CD14-positive monocyte (primary cell): ENCODE measurements around the gene L3MBTL4. TPM values are rescaled to one million over a fixed set of nuclear protein-coding genes. Genes with fewer than 3 reads are reported as not detected.

Experiments used
- DNase-seq, 3 donors: peaks; one replicate each; pipeline ENCODE4 v3.0.0-alpha.2; 2011 to 2022
- H2AFZ ChIP-seq: 2 replicates; pipeline ENCODE4 v1.6.0; 2012; ENCODE audit warnings: mild to moderate bottlenecking, low read depth, low read length, inconsistent platforms; ENCODE audit not compliant: insufficient read depth, poor library complexity, severe bottlenecking
- H3K27ac ChIP-seq, 2 donors: 1 replicate in 1 of 2; 2 replicates in 1 of 2; pipeline ENCODE4 v1.5.1; 2012 to 2013; ENCODE audit warnings: low read length in 2 of 2, control low read depth in 1 of 2, inconsistent platforms in 1 of 2, low read depth in 1 of 2, mild to moderate bottlenecking in 1 of 2
- H3K27me3 ChIP-seq, 2 donors: one replicate each; pipeline versions ENCODE4 v1.6.0 to v1.6.1; 2011 to 2013; ENCODE audit warnings: low read length in 2 of 2; ENCODE audit not compliant: control insufficient read depth in 2 of 2, insufficient read depth in 2 of 2
- H3K36me3 ChIP-seq, 2 donors: replicated peaks in 1 of 2; 1 replicate in 1 of 2; 2 replicates in 1 of 2; pipeline versions ENCODE4 v1.5.1 to v1.6.1; 2012 to 2013; ENCODE audit warnings: low read length in 2 of 2, control low read depth in 1 of 2, inconsistent platforms in 1 of 2, mild to moderate bottlenecking in 1 of 2; ENCODE audit not compliant: insufficient read depth in 2 of 2, control insufficient read depth in 1 of 2
- H3K4me1 ChIP-seq, 2 donors: 1 replicate in 1 of 2; 2 replicates in 1 of 2; pipeline versions ENCODE4 v1.5.1 to v1.6.1; 2012 to 2013; ENCODE audit warnings: low read length in 2 of 2, control low read depth in 1 of 2, inconsistent platforms in 1 of 2, mild to moderate bottlenecking in 1 of 2, moderate library complexity in 1 of 2; ENCODE audit not compliant: insufficient read depth in 2 of 2, control insufficient read depth in 1 of 2
- H3K4me2 ChIP-seq: replicated peaks from 2 replicates; pipeline ENCODE3; 2012; ENCODE audit warnings: low read length, moderate library complexity, mild to moderate bottlenecking; ENCODE audit not compliant: poor library complexity, severe bottlenecking; ENCODE audit errors: extremely low read depth
- H3K4me3 ChIP-seq, 3 experiments: fragments of 200-600 bp in 1 of 3; sonication (generic) in 1 of 3; replicated peaks in 1 of 3; 1 replicate in 2 of 3; 2 replicates in 1 of 3; pipeline ENCODE4 v1.5.1; 2011 to 2013; ENCODE audit warnings: low read length in 3 of 3, mild to moderate bottlenecking in 3 of 3, control low read depth in 2 of 3, low read depth in 2 of 3, inconsistent platforms in 1 of 3, moderate library complexity in 1 of 3
- H3K79me2 ChIP-seq: 2 replicates; pipeline ENCODE4 v1.6.0; 2012; ENCODE audit warnings: mild to moderate bottlenecking, control low read depth, inconsistent platforms, low read length, moderate library complexity; ENCODE audit not compliant: insufficient read depth
- H3K9ac ChIP-seq: 2 replicates; pipeline ENCODE4 v1.6.0; 2017; ENCODE audit warnings: low read length, mild to moderate bottlenecking; ENCODE audit not compliant: insufficient read depth, poor library complexity, severe bottlenecking
- H3K9me3 ChIP-seq, 2 donors: replicated peaks in 1 of 2; 1 replicate in 1 of 2; 2 replicates in 1 of 2; pipeline versions ENCODE4 v1.5.1 to v1.6.1; 2012 to 2013; ENCODE audit warnings: low read length in 2 of 2, control low read depth in 1 of 2; ENCODE audit not compliant: control insufficient read depth in 1 of 2, insufficient read depth in 1 of 2
- H4K20me1 ChIP-seq: 2 replicates; pipeline ENCODE4 v1.6.0; 2012; ENCODE audit warnings: mild to moderate bottlenecking, low read length, control low read depth, moderate library complexity; ENCODE audit not compliant: insufficient read depth
- H3K27ac Mint-ChIP-seq, 7 donors: one replicate each; pipeline ENCODE4 v1.8.0; 2020; ENCODE audit warnings: mild to moderate bottlenecking in 7 of 7, mixed read lengths in 7 of 7, moderate library complexity in 6 of 7, inconsistent platforms in 2 of 7
- H3K27me3 Mint-ChIP-seq, 3 donors: one replicate each; pipeline ENCODE4 v1.8.0; 2021 to 2022; ENCODE audit warnings: low read depth in 3 of 3, mild to moderate bottlenecking in 3 of 3, mixed read lengths in 3 of 3, moderate library complexity in 3 of 3, inconsistent platforms in 1 of 3
- H3K36me3 Mint-ChIP-seq, 2 donors: one replicate each; pipeline ENCODE4 v1.8.0; 2020; ENCODE audit warnings: mixed read lengths in 2 of 2, inconsistent platforms in 1 of 2, mild to moderate bottlenecking in 1 of 2
- H3K4me1 Mint-ChIP-seq: one replicate; pipeline ENCODE4 v1.8.0; 2020; ENCODE audit warnings: mild to moderate bottlenecking, mixed read lengths
- H3K4me3 Mint-ChIP-seq, 2 donors: one replicate each; pipeline ENCODE4 v1.8.0; 2020; ENCODE audit warnings: mild to moderate bottlenecking in 2 of 2, mixed read lengths in 2 of 2, moderate library complexity in 1 of 2
- H3K9me3 Mint-ChIP-seq, 7 donors: one replicate each; pipeline ENCODE4 v1.8.0; 2020 to 2022; ENCODE audit warnings: mixed read lengths in 7 of 7, mild to moderate bottlenecking in 6 of 7, moderate library complexity in 6 of 7, inconsistent platforms in 2 of 7
- WGBS: methylation state at CpG from one replicate; pipeline ENCODE4 v1.1.5; 2013; ENCODE audit warnings: missing lambda C conversion rate; ENCODE audit not compliant: insufficient coverage; 5-methylcytosine and 5-hydroxymethylcytosine counted together
- intact Hi-C, 2 donors: fragments of 100-400 bp; cut with micrococcal nuclease; formaldehyde crosslinking; loops; one replicate each; pipeline versions ENCODE4 v1.15.0 to v1.15.1; 2023
- polyA plus RNA-seq, 3 donors: library from polyadenylated mRNA; depleted of rRNA in 1 of 3; unstranded in 2 of 3; stranded (reverse) in 1 of 3; fragments of 300-500 nt in 2 of 3; fragments of >200 nt in 1 of 3; fragmentation: Illumina TruSeq in 2 of 3; gene quantifications; 1 replicate in 2 of 3; 2 replicates in 1 of 3; pipeline ENCODE4 v1.2.3, GENCODE V29; 2012 to 2021
- TF ChIP-seq, protein P1 (sequence below): fragments of 200-600 bp; IDR thresholded peaks from one replicate; pipeline ENCODE4 v1.8.0; 2022; ENCODE audit warnings: antibody characterized with exemption, mild to moderate bottlenecking

The L3MBTL4 gene
- polyA plus RNA-seq, 3 donors, result 0.55 to 1.2 (median 0.72) TPM

DNA sequence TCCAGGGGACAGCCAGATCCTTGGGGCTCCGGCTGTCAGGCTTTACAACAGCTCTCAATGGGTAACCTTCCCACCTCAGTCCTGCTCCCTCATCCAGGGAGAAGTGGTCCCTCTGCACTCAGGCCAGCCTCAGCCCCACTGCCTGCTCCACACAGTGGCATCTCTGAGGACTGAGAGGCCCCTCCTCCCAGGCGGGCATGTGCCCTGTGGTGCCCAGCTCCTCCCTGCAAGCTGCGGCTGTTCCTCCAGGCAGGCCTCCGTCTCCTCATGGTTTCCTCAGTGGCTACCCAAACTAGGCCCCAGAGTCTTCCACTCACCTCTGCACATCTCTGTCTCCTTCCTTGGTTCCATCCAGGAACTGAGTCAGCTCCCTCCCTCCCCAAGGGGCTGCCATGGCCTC is 437.7 kb downstream of the L3MBTL4 start:
- Histone ChIP-seq H3K27ac (no peak overlapping the region), H2AFZ (no peak overlapping the region), H3K36me3 (no peaks in the 10 kb centered on the region), H3K4me3 (no peak overlapping the region), H3K9me3 (no peaks in the 10 kb centered on the region), H3K27me3 (no peaks in the 10 kb centered on the region), H3K9ac (no peak overlapping the region), H3K4me2 (no peak overlapping the region), H3K79me2 (no peaks in the 10 kb centered on the region), H4K20me1 (no peaks in the 10 kb centered on the region), H3K4me1 (peaks cover 24 to 31% of the 10 kb centered on the region in 2 donors)
- no peak overlapping the region for H3K4me3 Mint-ChIP-seq
- no peak for DNase-seq
- no peaks in the 10 kb centered on the region for H3K36me3 Mint-ChIP-seq
- no peak overlapping the region for H3K27ac Mint-ChIP-seq
- peaks cover 0 to 1% (median 0%) of the 10 kb centered on the region in 3 donors for H3K27me3 Mint-ChIP-seq
- intact Hi-C loops, result no loop called here
- 97% methylated on average over 4 of the region's 4 CpGs for WGBS
- H3K4me1 Mint-ChIP-seq, result peaks cover 42% of the 10 kb centered on the region
- H3K9me3 Mint-ChIP-seq, result no peaks in the 10 kb centered on the region
- TF ChIP-seq, protein P1, sequence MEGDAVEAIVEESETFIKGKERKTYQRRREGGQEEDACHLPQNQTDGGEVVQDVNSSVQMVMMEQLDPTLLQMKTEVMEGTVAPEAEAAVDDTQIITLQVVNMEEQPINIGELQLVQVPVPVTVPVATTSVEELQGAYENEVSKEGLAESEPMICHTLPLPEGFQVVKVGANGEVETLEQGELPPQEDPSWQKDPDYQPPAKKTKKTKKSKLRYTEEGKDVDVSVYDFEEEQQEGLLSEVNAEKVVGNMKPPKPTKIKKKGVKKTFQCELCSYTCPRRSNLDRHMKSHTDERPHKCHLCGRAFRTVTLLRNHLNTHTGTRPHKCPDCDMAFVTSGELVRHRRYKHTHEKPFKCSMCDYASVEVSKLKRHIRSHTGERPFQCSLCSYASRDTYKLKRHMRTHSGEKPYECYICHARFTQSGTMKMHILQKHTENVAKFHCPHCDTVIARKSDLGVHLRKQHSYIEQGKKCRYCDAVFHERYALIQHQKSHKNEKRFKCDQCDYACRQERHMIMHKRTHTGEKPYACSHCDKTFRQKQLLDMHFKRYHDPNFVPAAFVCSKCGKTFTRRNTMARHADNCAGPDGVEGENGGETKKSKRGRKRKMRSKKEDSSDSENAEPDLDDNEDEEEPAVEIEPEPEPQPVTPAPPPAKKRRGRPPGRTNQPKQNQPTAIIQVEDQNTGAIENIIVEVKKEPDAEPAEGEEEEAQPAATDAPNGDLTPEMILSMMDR, result no peak

DNA sequence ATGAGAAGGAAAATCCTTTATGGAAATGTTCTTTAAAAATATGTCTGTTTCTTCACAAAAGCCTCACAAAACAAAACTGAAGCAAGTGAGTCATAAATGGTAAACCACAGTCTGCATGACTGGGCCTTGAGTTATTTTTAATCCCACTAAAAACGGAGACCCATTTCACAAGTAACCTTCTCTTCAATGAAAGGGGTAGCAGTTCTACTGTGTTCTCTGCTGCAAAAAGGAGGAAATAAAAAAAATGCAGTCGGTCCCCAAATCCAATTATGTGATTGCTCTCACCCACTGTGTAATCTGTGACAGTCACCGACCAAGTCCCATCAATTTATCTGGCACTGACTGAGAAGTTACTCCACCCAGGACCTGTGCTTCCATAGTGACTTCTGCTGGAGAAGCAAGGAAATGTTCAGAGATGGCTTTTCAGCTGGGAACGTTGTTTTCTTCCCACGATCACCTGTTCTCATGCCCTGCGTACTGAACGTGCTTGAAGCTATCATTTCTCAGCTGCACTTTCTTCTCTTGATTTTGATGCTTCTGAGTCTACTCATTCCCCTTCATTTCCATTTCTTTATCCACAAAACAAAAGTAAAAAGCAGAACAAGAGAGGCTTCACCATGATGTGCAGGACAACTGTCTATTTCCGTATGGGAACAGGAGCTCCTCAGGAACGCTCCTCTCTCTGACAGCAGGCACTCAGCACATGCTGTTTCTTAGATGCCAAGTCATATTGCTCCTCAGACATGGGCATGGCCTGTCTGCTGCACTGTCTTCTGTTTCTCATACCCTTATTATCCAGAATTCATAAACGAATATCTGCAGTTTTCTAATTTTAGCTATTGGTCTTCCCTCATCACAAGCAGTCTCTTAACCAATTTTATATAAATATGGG is 439.4 kb downstream of the L3MBTL4 start:
- Mint-ChIP-seq H3K9me3 (no peaks in the 10 kb centered on the region), H3K27ac (peak overlapping the region in 2 of 7 donors; percentile 11 to 77), H3K27me3 (peaks cover 0 to 1% (median 0%) of the 10 kb centered on the region in 3 donors), H3K4me3 (peak overlapping the region; percentile 7 to 73), H3K4me1 (peaks cover 42% of the 10 kb centered on the region), H3K36me3 (no peaks in the 10 kb centered on the region)
- intact Hi-C loops, result no loop called here
- Histone ChIP-seq H3K27me3 (no peaks in the 10 kb centered on the region), H3K4me1 (peaks cover 24 to 31% of the 10 kb centered on the region in 2 donors), H3K4me2 (peak overlapping the region; percentile 13), H4K20me1 (no peaks in the 10 kb centered on the region), H3K9ac (no peak overlapping the region), H3K36me3 (no peaks in the 10 kb centered on the region), H2AFZ (no peak overlapping the region), H3K4me3 (no peak overlapping the region), H3K27ac (no peak overlapping the region), H3K9me3 (no peaks in the 10 kb centered on the region), H3K79me2 (no peaks in the 10 kb centered on the region)
- WGBS, result 58% methylated on average over 6 of the region's 10 CpGs
- peak; percentile 6 to 20 (median 19) for DNase-seq
- TF ChIP-seq, protein P1, result no peak
